OCI-LY3 (cell line): ENCODE results near the gene DHTKD1.

Experiments
- EZH2phosphoT487 ChIP-seq: fragments of 200-600 bp; shearing (Covaris generic); IDR thresholded peaks from 2 replicates; pipeline ENCODE4 v1.6.1; 2018; ENCODE audit warnings: antibody characterized with exemption, mixed run types, low read depth
- TF ChIP-seq, protein P1 (sequence below): fragments of 200-600, 300-600 bp; sonication (generic); IDR thresholded peaks from 2 replicates; pipeline ENCODE4 v1.5.1; 2014; ENCODE audit warnings: antibody characterized with exemption, low read length, low read depth

DNA sequence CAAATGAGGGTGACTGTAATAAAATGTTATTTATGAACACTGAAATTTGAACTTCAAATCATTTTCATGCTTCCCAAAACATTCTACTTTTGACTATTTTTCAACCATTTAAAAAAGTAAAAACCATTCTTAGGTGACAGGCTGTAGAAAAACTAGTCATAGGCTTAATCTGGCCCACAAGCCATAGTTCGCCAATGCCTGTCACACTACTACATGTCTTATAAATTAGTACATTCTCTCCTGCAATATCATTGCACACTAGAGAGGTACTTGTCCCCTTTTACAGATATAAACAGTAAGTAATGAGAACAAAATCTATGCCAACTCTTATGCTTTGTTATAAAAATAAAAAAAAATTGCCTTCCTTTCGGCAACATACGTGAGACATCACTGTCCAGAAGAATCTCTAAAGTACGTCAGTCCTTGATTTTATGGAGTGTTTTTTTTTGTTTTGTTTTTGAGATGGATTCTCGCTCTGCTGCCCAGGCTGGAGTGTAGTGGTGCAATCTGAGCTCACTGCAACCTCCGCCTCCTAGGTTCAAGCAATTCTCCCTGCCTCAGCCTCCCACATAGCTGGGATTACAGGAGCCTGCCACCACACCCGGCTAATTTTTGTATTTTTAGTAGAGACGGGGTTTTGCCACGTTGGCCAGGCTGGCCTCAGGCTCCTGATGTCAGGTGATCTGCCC lies 49.3 kb upstream of the DHTKD1 start:
- TF ChIP-seq, protein P1, sequence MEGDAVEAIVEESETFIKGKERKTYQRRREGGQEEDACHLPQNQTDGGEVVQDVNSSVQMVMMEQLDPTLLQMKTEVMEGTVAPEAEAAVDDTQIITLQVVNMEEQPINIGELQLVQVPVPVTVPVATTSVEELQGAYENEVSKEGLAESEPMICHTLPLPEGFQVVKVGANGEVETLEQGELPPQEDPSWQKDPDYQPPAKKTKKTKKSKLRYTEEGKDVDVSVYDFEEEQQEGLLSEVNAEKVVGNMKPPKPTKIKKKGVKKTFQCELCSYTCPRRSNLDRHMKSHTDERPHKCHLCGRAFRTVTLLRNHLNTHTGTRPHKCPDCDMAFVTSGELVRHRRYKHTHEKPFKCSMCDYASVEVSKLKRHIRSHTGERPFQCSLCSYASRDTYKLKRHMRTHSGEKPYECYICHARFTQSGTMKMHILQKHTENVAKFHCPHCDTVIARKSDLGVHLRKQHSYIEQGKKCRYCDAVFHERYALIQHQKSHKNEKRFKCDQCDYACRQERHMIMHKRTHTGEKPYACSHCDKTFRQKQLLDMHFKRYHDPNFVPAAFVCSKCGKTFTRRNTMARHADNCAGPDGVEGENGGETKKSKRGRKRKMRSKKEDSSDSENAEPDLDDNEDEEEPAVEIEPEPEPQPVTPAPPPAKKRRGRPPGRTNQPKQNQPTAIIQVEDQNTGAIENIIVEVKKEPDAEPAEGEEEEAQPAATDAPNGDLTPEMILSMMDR = no peak
- no peak for TF ChIP-seq EZH2phosphoT487
